IMR-90 (cell line): ENCODE measurements around the gene SPAG9. TPM values are rescaled to one million over a fixed set of nuclear protein-coding genes. Genes with fewer than 3 reads are reported as not detected.
"Not testable (repeated sequence)": the region's sequence is repeated elsewhere in the genome, so short reads cannot be mapped to it uniquely, and the experiment has no call there.

ENCODE experiments used
- ATAC-seq: fragments of 200-7000 bp; cut with Tn5 transposase; 2 replicates; pipeline ENCODE4 v1.9.1; 2020; ENCODE audit warnings: low read depth, mild to moderate bottlenecking, moderate library complexity
- BruUV-seq: library from RNA; stranded (reverse); fragments of 400-500 nt; replicated peaks from 2 replicates; lab custom pipeline; 2021; lab: Mats Ljungman, UMichigan
- CTCF ChIA-PET: fragments of 300-600 bp; formaldehyde crosslinking; extraction: SDS; loops from one replicate; lab custom pipeline; 2021; ENCODE audit warnings: antibody characterized with exemption; lab: Yijun Ruan, JAX
- POLR2A ChIA-PET: fragments of 300-600 bp; sonication (Branson Sonifier 250); formaldehyde crosslinking; loops from one replicate; lab custom pipeline; 2022; ENCODE audit warnings: antibody characterized with exemption; ENCODE audit not compliant: unreplicated experiment; lab: Charles Lee
- DNase-seq: peaks from one replicate; pipeline ENCODE4 v3.0.0; 2013
- H2AFZ ChIP-seq: replicated peaks from 2 replicates; pipeline ENCODE3; 2013; ENCODE audit warnings: low read length, mild to moderate bottlenecking; ENCODE audit not compliant: poor library complexity
- H2AK5ac ChIP-seq: 2 replicates; pipeline ENCODE4 v1.6.1; 2013; ENCODE audit warnings: low read depth, low read length, inconsistent platforms
- H2AK9ac ChIP-seq: replicated peaks from 2 replicates; pipeline ENCODE3; 2013; ENCODE audit warnings: mild to moderate bottlenecking, low read depth, low read length, moderate library complexity; ENCODE audit not compliant: poor library complexity
- H2BK120ac ChIP-seq: 2 replicates; pipeline ENCODE4 v1.6.1; 2013; ENCODE audit warnings: low read depth, low read length, inconsistent platforms
- H2BK15ac ChIP-seq: 3 replicates; pipeline ENCODE4 v1.6.1; 2013; ENCODE audit warnings: low read depth, low read length, inconsistent platforms
- H2BK20ac ChIP-seq: 2 replicates; pipeline ENCODE4 v1.6.1; 2013; ENCODE audit warnings: low read depth, mild to moderate bottlenecking, inconsistent platforms, low read length, moderate library complexity
- H2BK5ac ChIP-seq: 2 replicates; pipeline ENCODE4 v1.6.1; 2013; ENCODE audit warnings: mild to moderate bottlenecking, low read depth, low read length, inconsistent platforms; ENCODE audit not compliant: poor library complexity, severe bottlenecking
- H3K14ac ChIP-seq: replicated peaks from 2 replicates; pipeline ENCODE4 v1.6.1; 2013; ENCODE audit warnings: low read depth, low read length, inconsistent platforms
- H3K18ac ChIP-seq: 2 replicates; pipeline ENCODE4 v1.6.1; 2013; ENCODE audit warnings: low read depth, low read length, control low read depth
- H3K23ac ChIP-seq: 2 replicates; pipeline ENCODE4 v1.6.1; 2013; ENCODE audit warnings: low read depth, low read length, inconsistent platforms
- H3K27ac ChIP-seq: 2 replicates; pipeline ENCODE4 v1.5.1; 2013; ENCODE audit warnings: mild to moderate bottlenecking, control low read depth, low read length; ENCODE audit not compliant: insufficient read depth
- H3K27me3 ChIP-seq: 2 replicates; pipeline ENCODE4 v1.6.1; 2013; ENCODE audit warnings: low read length; ENCODE audit not compliant: control insufficient read depth, insufficient read depth
- H3K36me3 ChIP-seq: 2 replicates; pipeline ENCODE4 v1.6.1; 2013; ENCODE audit warnings: low read length, mixed read lengths; ENCODE audit not compliant: control insufficient read depth, insufficient read depth
- H3K4ac ChIP-seq: 2 replicates; pipeline ENCODE4 v1.6.1; 2013; ENCODE audit warnings: low read depth, low read length, inconsistent platforms
- H3K4me1 ChIP-seq: 2 replicates; pipeline ENCODE4 v1.6.1; 2013; ENCODE audit warnings: low read length, mixed read lengths; ENCODE audit not compliant: control insufficient read depth, insufficient read depth
- H3K4me2 ChIP-seq: 2 replicates; pipeline ENCODE4 v1.6.1; 2013; ENCODE audit warnings: low read depth, mild to moderate bottlenecking, control low read depth, low read length, moderate library complexity
- H3K4me3 ChIP-seq: 2 replicates; pipeline ENCODE4 v1.5.1; 2013; ENCODE audit warnings: low read depth, mild to moderate bottlenecking, control low read depth, low read length, moderate library complexity; ENCODE audit not compliant: insufficient read depth
- H3K56ac ChIP-seq: 2 replicates; pipeline ENCODE4 v1.6.1; 2013; ENCODE audit warnings: low read length, inconsistent platforms; ENCODE audit not compliant: insufficient read depth; ENCODE audit errors: extremely low read depth
- H3K79me1 ChIP-seq, 2 experiments: 2 replicates each; pipeline ENCODE4 v1.6.1; 2013; ENCODE audit warnings: low read length in 2 of 2, inconsistent platforms in 1 of 2, low read depth in 1 of 2
- H3K9ac ChIP-seq: 2 replicates; pipeline ENCODE4 v1.6.1; 2013; ENCODE audit warnings: low read depth, low read length, control low read depth
- H3K9me1 ChIP-seq: 2 replicates; pipeline ENCODE4 v1.6.1; 2013; ENCODE audit warnings: low read length, inconsistent platforms; ENCODE audit not compliant: insufficient read depth
- H3K9me3 ChIP-seq: 2 replicates; pipeline ENCODE4 v1.6.1; 2013; ENCODE audit warnings: low read length; ENCODE audit not compliant: control insufficient read depth, insufficient read depth
- H4K20me1 ChIP-seq: 2 replicates; pipeline ENCODE4 v1.6.1; 2013; ENCODE audit warnings: low read length, inconsistent platforms; ENCODE audit not compliant: insufficient read depth
- H4K5ac ChIP-seq: 2 replicates; pipeline ENCODE4 v1.6.1; 2013; ENCODE audit warnings: mild to moderate bottlenecking, low read depth, low read length, control low read depth
- H4K8ac ChIP-seq, 2 experiments: 2 replicates each; pipeline ENCODE4 v1.6.1; 2013; ENCODE audit warnings: low read depth in 2 of 2, low read length in 2 of 2, control low read depth in 1 of 2, inconsistent platforms in 1 of 2
- H4K91ac ChIP-seq: 2 replicates; pipeline ENCODE4 v1.6.1; 2013; ENCODE audit warnings: low read depth, low read length, inconsistent platforms; ENCODE audit not compliant: insufficient read depth
- CHD1 ChIP-seq: IDR thresholded peaks from 2 replicates; pipeline ENCODE4 v1.6.1; 2012; ENCODE audit warnings: low read depth, low read length, improper control_type of control experiment
- MAFK ChIP-seq: IDR thresholded peaks from 2 replicates; pipeline ENCODE4 v1.6.1; 2012; ENCODE audit warnings: low read depth, low read length, improper control_type of control experiment
- NFE2L2 ChIP-seq: fragments of 150-350 bp; IDR thresholded peaks from 2 replicates; pipeline ENCODE4 v1.6.1; 2016; ENCODE audit warnings: low read depth, mild to moderate bottlenecking, low read length
- RFX5 ChIP-seq: IDR thresholded peaks from 2 replicates; pipeline ENCODE4 v1.8.0; 2012; ENCODE audit warnings: low read depth, mild to moderate bottlenecking, low read length, moderate library complexity
- SMC3 ChIP-seq: fragments of 150-350 bp; IDR thresholded peaks from 2 replicates; pipeline ENCODE4 v1.6.1; 2016; ENCODE audit warnings: low read depth, mild to moderate bottlenecking, antibody characterized with exemption, low read length, moderate library complexity
- WGBS, 2 experiments: methylation state at CpG; one replicate each; pipeline versions ENCODE4 v1.1.5 to v1.1.7; 2013; ENCODE audit warnings: missing lambda C conversion rate in 2 of 2; ENCODE audit not compliant: insufficient read length in 1 of 2; ENCODE audit errors: extremely low coverage in 2 of 2; 5-methylcytosine and 5-hydroxymethylcytosine counted together
- dilution Hi-C: fragments of 300-500 bp; cut with HindIII; formaldehyde crosslinking; loops from one replicate; pipeline ENCODE4 v1.14.3; 2018; ENCODE audit warnings: low sequenced_read_pairs; ENCODE audit not compliant: unreplicated experiment
- in situ Hi-C: fragments of 300-500 bp; cut with MboI; formaldehyde crosslinking; loops from 3 replicates; pipeline ENCODE4 v1.14.3; 2019; ENCODE audit warnings: low sequenced_read_pairs, inconsistent platforms, mixed read lengths
- intact Hi-C: fragments of 100-400 bp; cut with micrococcal nuclease; formaldehyde crosslinking; loops from 2 replicates; pipeline ENCODE4 v1.10.0; 2022
- polyA plus RNA-seq, 3 experiments: library from polyadenylated mRNA; depleted of rRNA; stranded (reverse); fragments of >200 nt; gene quantifications; 2 replicates each; pipeline ENCODE4 v1.2.3, GENCODE V29; 2012; ENCODE audit warnings: low replicate concordance in 1 of 3
- total RNA-seq: library from RNA; depleted of rRNA; stranded (reverse); fragments of >200 nt; gene quantifications from 2 replicates; pipeline ENCODE4 v1.2.3, GENCODE V29; 2012

The SPAG9 gene
- total and polyA plus RNA-seq, 2 of the 4 experiments (the other 2 are of a cell fraction) = 26.7 to 75.5 TPM

DNA sequence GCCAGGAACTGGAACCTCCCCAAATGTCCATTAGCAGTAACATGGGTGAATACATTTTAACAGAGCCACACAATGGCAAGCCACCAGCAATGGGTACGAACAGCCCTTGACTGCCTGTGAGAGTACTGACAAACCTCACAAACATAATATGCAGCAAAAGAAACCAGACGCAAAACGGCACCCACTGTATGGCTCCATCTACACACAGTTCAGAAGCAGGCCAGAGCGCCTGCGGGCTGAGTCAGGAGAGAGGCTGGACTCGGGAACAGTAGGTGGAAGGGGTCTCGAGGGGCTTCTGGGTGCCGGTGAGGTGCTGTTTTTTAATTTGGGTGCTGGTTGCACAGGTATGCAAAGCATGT lies 177.1 kb downstream of the SPAG9 start (continued):
- TF ChIP-seq SMC3 = no peak
- TF ChIP-seq RFX5 = no peak
- no peak for TF ChIP-seq MAFK
- TF ChIP-seq NFE2L2 = no peak
- no peak for TF ChIP-seq CHD1

DNA sequence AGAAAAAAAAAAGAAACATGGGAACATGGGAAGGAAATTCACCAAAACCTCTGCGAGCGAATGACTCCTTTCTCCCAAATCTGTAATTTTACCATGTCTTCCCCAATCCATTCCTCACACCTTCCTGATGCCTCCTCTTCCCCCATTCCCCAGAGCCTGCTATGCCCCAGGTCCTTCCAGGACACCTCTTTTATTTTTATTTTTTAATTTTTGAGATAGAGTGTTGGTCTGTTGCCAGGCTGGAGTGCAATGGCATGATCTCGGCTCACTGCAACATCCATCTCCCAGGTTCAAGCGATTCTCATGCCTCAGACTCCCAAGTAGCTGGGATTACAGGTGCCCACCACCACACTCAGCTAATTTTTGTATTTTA lies 179.0 kb downstream of the SPAG9 start:
- H3K4me2 ChIP-seq, H3K9ac ChIP-seq, ATAC-seq, H2AK9ac ChIP-seq, H3K79me1 ChIP-seq, H2BK5ac ChIP-seq, in situ Hi-C loops, H3K27ac ChIP-seq, H4K8ac ChIP-seq, DNase-seq, H3K4me3 ChIP-seq, H3K9me1 ChIP-seq, dilution Hi-C loops, H2BK120ac ChIP-seq, H3K36me3 ChIP-seq, H2AFZ ChIP-seq, H3K27me3 ChIP-seq, H4K20me1 ChIP-seq, H2BK15ac ChIP-seq, CTCF ChIA-PET, H3K4ac ChIP-seq, H2AK5ac ChIP-seq, H4K5ac ChIP-seq, H3K9me3 ChIP-seq, H2BK20ac ChIP-seq, BruUV-seq, H3K4me1 ChIP-seq, H4K91ac ChIP-seq, H3K14ac ChIP-seq, H3K18ac ChIP-seq, POLR2A ChIA-PET, H3K56ac ChIP-seq, H3K23ac ChIP-seq, intact Hi-C loops: not testable (repeated sequence)
- no CpG with 5 or more reads among the region's 4 CpGs for whole genome bisulfite sequencing, 2 experiments
